Fibroblast of skin of scalp (primary cell): Measurements from ENCODE around the gene PIGR. TPM values are rescaled to one million over a fixed set of nuclear protein-coding genes. Genes with fewer than 3 reads are reported as not detected.

ENCODE experiments used
- DNase-seq: peaks from one replicate; pipeline ENCODE4 v3.0.0-alpha.2; 2013
- polyA plus RNA-seq, 2 experiments: library from polyadenylated mRNA; unstranded; fragments of 120-200 nt; gene quantifications; one replicate each; pipeline ENCODE4 v1.2.1, GENCODE V29; 2013; ENCODE audit not compliant: insufficient read length in 2 of 2

The PIGR gene
- polyA plus RNA-seq (2013, experiment 1 of 2; ENCODE audit: insufficient read length), result not detected
- polyA plus RNA-seq (2013, experiment 2 of 2; ENCODE audit: insufficient read length), result not detected

GRCh38 chr1:206946261-206946660, at the start of gene PIGR:
Gene PIGR (minus strand): TSS chr1:206946466. CDS start chr1:206940531, 5,935 bp downstream.
- DNase-seq, result no peak

GRCh38 chr1:206992790-206993189, 46.5 kb upstream of the PIGR start:
- no peak for DNase-seq

GRCh38 chr1:206987873-206988272, 41.6 kb upstream of the PIGR start:
- DNase-seq, result no peak

- DNase-seq, result no peak
These were observed 40.6 kb upstream of the PIGR start for GRCh38 chr1:206986885-206987284.

- no peak for DNase-seq
These were observed 40.1 kb upstream of the PIGR start for GRCh38 chr1:206986402-206986801.

- no peak for DNase-seq
These were observed 39.0 kb upstream of the PIGR start for GRCh38 chr1:206985162-206985749.

GRCh38 chr1:206982216-206982615, 36.0 kb upstream of the PIGR start:
- peak; percentile 42 for DNase-seq

GRCh38 chr1:206979379-206980043, 33.2 kb upstream of the PIGR start:
- DNase-seq, result peak; percentile 14

- DNase-seq, result no peak
These were observed 32.0 kb upstream of the PIGR start for GRCh38 chr1:206978259-206978658.

GRCh38 chr1:206975306-206975705, 29.0 kb upstream of the PIGR start:
- DNase-seq, result no peak

GRCh38 chr1:206974140-206974539, 27.9 kb upstream of the PIGR start:
- no peak for DNase-seq

GRCh38 chr1:206972728-206973127, 26.5 kb upstream of the PIGR start:
- DNase-seq, result no peak

- no peak for DNase-seq
These were observed 24.9 kb upstream of the PIGR start for GRCh38 chr1:206971029-206971655.

GRCh38 chr1:206970446-206970845, 24.2 kb upstream of the PIGR start, which contains the start of gene FCAMR:
Gene FCAMR (minus strand): TSS chr1:206970460. CDS start chr1:206970125, 335 bp downstream.
- no peak for DNase-seq

- no peak for DNase-seq
These were observed 22.8 kb upstream of the PIGR start for GRCh38 chr1:206969090-206969489.

GRCh38 chr1:206967096-206967849, 21.0 kb upstream of the PIGR start:
- DNase-seq, result peak; percentile 8

GRCh38 chr1:206965781-206966180, 19.5 kb upstream of the PIGR start:
- no peak for DNase-seq

GRCh38 chr1:206963740-206964139, 17.5 kb upstream of the PIGR start:
- no peak for DNase-seq

- peak; percentile 11 for DNase-seq
These were observed 16.9 kb upstream of the PIGR start for GRCh38 chr1:206963119-206963712.

GRCh38 chr1:206962272-206962671, 16.0 kb upstream of the PIGR start:
- DNase-seq, result no peak

GRCh38 chr1:206961668-206962067, 15.4 kb upstream of the PIGR start:
- no peak for DNase-seq

GRCh38 chr1:206960676-206961386, 14.6 kb upstream of the PIGR start:
- no peak for DNase-seq
